ENCODE data around the gene CSF3.

GRCh38 chr17:39973496-39973895 is 41.7 kb upstream of the CSF3 start:
- TF ChIP-seq CTCF (IDR thresholded peaks at IDR 0.05): no peak
- no peak for TF ChIP-seq POLR2AphosphoS5 (IDR thresholded peaks at IDR 0.05; ENCODE audit: low read depth, low read length)
